ENCODE data around the gene INAFM2. TPM values are rescaled to one million over a fixed set of nuclear protein-coding genes. Genes with fewer than 3 reads are reported as not detected.

The INAFM2 gene
- total RNA-seq, 1 donor from 2014 or later = 11.5 TPM

DNA sequence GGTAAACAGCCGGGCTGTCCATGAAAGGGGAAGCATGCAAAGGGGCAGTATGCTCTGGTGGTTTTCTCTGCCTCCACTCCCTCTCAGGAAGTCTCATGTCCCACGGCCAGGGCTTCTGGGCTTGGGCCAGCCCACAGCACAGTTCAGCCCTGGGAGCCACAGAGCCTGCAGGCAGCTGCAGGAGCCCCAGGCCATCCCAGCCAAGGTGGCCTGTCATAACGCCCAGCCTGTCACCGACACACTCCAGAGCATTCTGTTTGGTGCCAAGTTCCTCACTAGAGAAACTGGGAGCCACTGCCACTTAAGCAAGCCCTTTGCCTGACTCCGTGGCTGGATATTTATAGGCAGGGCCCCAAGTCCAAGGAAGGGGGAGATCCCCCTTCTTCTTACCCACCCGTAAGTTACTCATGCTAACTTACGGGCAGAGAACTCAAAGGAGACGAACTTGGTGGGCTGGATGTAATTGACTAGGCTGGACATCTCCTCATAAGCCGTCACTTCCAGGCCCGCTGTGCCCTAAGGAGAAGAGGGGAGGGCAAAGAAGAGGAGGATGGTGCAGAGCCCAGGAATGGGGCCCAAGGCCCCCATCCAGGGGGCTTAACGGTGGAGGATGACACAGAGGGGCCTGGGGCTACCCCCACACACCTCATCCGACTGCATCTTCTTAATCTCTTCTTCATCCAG is 27.5 kb upstream of the INAFM2 start:
- Histone ChIP-seq H3K27me3 (ENCODE audit: control insufficient read depth in 3 of 3, insufficient read depth in 3 of 3, low read length in 3 of 3) (peaks cover 9 to 12% (median 11%) of the 10 kb centered on the region in 3 donors), H3K9me3 (ENCODE audit: control insufficient read depth in 3 of 3, low read length in 3 of 3) (peaks cover 0 to 5% (median 0%) of the 10 kb centered on the region in 3 donors), H3K9ac (ENCODE audit: low read depth in 1 of 3, low read length in 3 of 3) (peak overlapping the region in 1 of 3 donors; percentile 25), H3K4me1 (ENCODE audit: control insufficient read depth in 3 of 3, insufficient read depth in 3 of 3, low read length in 3 of 3) (peaks cover 6 to 10% (median 7%) of the 10 kb centered on the region in 3 donors), H3K36me3 (ENCODE audit: control insufficient read depth in 3 of 3, insufficient read depth in 3 of 3, low read length in 3 of 3) (peaks cover 0 to 4% (median 0%) of the 10 kb centered on the region in 3 donors), H3K27ac (ENCODE audit: low read depth, low read length) (no peak overlapping the region), H3K4me3 (ENCODE audit: low read length in 3 of 3) (no peak overlapping the region)

GRCh38 chr15:40296561-40297230 is 26.8 kb upstream of the INAFM2 start:
- peaks cover 0 to 5% (median 0%) of the 10 kb centered on the region in 3 donors for H3K9me3 ChIP-seq (ENCODE audit: control insufficient read depth in 3 of 3, low read length in 3 of 3)
- no peak overlapping the region for H3K4me3 ChIP-seq (ENCODE audit: low read length in 3 of 3)
- peaks cover 3 to 10% (median 5%) of the 10 kb centered on the region in 3 donors for H3K4me1 ChIP-seq (ENCODE audit: control insufficient read depth in 3 of 3, insufficient read depth in 3 of 3, low read length in 3 of 3)
- peaks cover 7 to 11% (median 11%) of the 10 kb centered on the region in 3 donors for H3K27me3 ChIP-seq (ENCODE audit: control insufficient read depth in 3 of 3, insufficient read depth in 3 of 3, low read length in 3 of 3)
- H3K27ac ChIP-seq (ENCODE audit: low read depth, low read length) = no peak overlapping the region
- peaks cover 0 to 4% (median 0%) of the 10 kb centered on the region in 3 donors for H3K36me3 ChIP-seq (ENCODE audit: control insufficient read depth in 3 of 3, insufficient read depth in 3 of 3, low read length in 3 of 3)
- no peak overlapping the region for H3K9ac ChIP-seq (ENCODE audit: low read depth in 1 of 3, low read length in 3 of 3)

DNA sequence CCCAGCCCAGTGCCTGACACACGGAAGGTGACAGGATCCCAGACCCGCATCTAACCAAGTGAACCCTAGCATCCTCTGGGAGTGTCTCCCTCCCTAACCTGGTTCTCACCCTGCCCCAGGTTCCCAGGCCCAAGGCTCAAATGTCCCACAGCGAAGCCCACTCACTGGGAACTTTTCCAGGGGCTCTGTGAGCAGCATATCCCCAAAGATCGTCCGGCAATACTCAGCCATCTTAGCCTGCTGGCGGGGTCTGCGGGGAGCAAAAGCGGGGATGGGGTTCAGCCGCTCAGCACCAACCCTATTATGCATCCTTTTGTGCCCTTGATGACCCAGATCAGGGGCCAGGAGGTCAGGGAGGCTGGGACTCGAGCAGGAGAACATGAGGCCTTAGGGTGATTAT is 26.1 kb upstream of the INAFM2 start:
- peaks cover under 1 to 7% (median 5%) of the 10 kb centered on the region in 3 donors for H3K27me3 ChIP-seq (ENCODE audit: control insufficient read depth in 3 of 3, insufficient read depth in 3 of 3, low read length in 3 of 3)
- no peak overlapping the region for H3K27ac ChIP-seq (ENCODE audit: low read depth, low read length)
- H3K9me3 ChIP-seq (ENCODE audit: control insufficient read depth in 3 of 3, low read length in 3 of 3) = peaks cover 0 to 5% (median 0%) of the 10 kb centered on the region in 3 donors
- H3K4me1 ChIP-seq (ENCODE audit: control insufficient read depth in 3 of 3, insufficient read depth in 3 of 3, low read length in 3 of 3) = peaks cover 3 to 10% (median 5%) of the 10 kb centered on the region in 3 donors
- H3K36me3 ChIP-seq (ENCODE audit: control insufficient read depth in 3 of 3, insufficient read depth in 3 of 3, low read length in 3 of 3) = peaks cover 0 to 4% (median 0%) of the 10 kb centered on the region in 3 donors
- no peak overlapping the region for H3K4me3 ChIP-seq (ENCODE audit: low read length in 3 of 3)
- H3K9ac ChIP-seq (ENCODE audit: low read depth in 1 of 3, low read length in 3 of 3) = no peak overlapping the region

DNA sequence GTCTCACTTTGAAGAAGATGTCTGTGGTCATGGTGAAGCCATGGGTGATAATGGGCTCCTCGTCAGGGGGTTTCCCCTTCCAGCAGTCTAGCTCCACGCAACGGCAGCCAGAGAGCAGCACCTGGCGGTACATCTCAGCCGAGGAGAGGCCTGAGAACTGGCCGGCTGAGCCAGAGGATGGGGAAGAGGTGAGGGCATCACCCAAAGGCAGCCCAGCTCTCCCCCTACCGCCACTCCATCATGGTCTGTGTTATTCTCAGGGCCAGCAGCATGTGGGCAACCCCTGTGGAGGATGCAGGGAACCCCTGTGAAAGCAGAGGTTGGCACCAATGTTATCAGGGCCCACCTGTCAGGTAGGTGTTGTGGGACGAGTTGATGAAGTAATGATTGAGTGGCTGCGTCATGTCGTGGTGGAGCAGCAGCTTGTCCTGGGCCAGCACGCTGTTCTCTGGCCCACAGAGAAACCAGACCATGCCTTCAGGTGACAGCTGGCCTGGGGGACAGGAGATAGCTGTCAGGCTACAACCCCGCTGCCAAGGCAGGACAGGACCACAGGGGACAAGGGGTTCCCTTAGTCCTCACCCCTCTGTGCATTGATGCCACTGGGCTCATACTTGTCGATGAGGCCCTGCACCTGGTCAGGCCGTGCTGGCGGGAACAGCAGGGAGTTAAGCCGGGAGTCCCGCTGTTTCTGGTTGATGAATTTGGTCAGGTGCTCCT is 25.1 kb upstream of the INAFM2 start:
- H3K9me3 ChIP-seq (ENCODE audit: control insufficient read depth in 3 of 3, low read length in 3 of 3) = peaks cover 0 to 5% (median 0%) of the 10 kb centered on the region in 3 donors
- H3K9ac ChIP-seq (ENCODE audit: low read depth in 1 of 3, low read length in 3 of 3) = no peak overlapping the region
- no peak overlapping the region for H3K4me3 ChIP-seq (ENCODE audit: low read length in 3 of 3)
- H3K4me1 ChIP-seq (ENCODE audit: control insufficient read depth in 3 of 3, insufficient read depth in 3 of 3, low read length in 3 of 3) = peaks cover 3 to 10% (median 5%) of the 10 kb centered on the region in 3 donors
- peaks cover 0 to 4% (median 0%) of the 10 kb centered on the region in 3 donors for H3K36me3 ChIP-seq (ENCODE audit: control insufficient read depth in 3 of 3, insufficient read depth in 3 of 3, low read length in 3 of 3)
- no peak overlapping the region for H3K27ac ChIP-seq (ENCODE audit: low read depth, low read length)
- H3K27me3 ChIP-seq (ENCODE audit: control insufficient read depth in 3 of 3, insufficient read depth in 3 of 3, low read length in 3 of 3) = peaks cover 0 to 7% (median 5%) of the 10 kb centered on the region in 3 donors

DNA sequence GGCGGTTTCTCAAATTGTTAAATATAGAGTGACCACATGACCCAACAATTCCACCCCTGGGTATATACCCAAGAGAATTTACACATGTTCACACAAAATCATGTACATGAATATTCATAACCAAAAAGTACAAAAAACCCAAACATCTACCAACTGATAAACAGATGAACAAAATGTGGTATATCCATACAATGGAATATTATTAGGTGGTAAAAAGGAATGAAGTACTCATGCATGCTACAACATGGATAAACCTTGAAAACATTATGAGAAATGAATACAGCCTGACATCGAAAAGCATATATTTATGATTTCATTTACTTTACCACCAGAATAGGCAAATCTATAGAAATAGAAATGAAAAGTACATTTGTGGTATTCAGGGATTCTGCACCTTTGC is 23.1 kb upstream of the INAFM2 start:
- Histone ChIP-seq H3K36me3 (ENCODE audit: control insufficient read depth in 3 of 3, insufficient read depth in 3 of 3, low read length in 3 of 3) (peaks cover 0 to 4% (median 0%) of the 10 kb centered on the region in 3 donors), H3K27me3 (ENCODE audit: control insufficient read depth in 3 of 3, insufficient read depth in 3 of 3, low read length in 3 of 3) (peaks cover 0 to 6% (median 5%) of the 10 kb centered on the region in 3 donors), H3K4me3 (ENCODE audit: low read length in 3 of 3) (no peak overlapping the region), H3K27ac (ENCODE audit: low read depth, low read length) (no peak overlapping the region), H3K4me1 (ENCODE audit: control insufficient read depth in 3 of 3, insufficient read depth in 3 of 3, low read length in 3 of 3) (peaks cover 3 to 8% (median 5%) of the 10 kb centered on the region in 3 donors), H3K9ac (ENCODE audit: low read depth in 1 of 3, low read length in 3 of 3) (no peak overlapping the region), H3K9me3 (ENCODE audit: control insufficient read depth in 3 of 3, low read length in 3 of 3) (peaks cover 0 to 5% (median 0%) of the 10 kb centered on the region in 3 donors)

DNA sequence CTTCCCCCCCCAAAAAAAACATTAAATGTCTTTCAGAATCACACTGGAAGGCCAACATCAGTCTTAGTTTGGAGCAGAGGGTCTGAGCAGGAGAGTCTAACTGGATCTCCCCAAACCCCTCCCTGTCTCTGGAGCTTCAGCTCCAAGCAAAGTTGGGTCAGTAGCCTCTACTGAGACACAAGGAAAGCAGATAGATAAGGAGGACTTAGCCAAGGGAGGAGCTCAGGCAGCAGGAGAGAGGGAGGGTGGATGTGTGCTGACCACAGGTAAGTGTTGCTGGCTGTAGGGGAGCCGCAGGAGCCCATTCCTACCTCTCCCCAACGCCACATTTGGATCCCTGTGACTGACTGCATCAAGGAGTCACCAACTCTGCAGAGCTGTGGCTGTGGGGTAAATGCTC is 22.7 kb upstream of the INAFM2 start:
- Histone ChIP-seq H3K36me3 (ENCODE audit: control insufficient read depth in 3 of 3, insufficient read depth in 3 of 3, low read length in 3 of 3) (peaks cover 0 to 4% (median 0%) of the 10 kb centered on the region in 3 donors), H3K9me3 (ENCODE audit: control insufficient read depth in 3 of 3, low read length in 3 of 3) (peaks cover 0 to 5% (median 0%) of the 10 kb centered on the region in 3 donors), H3K4me1 (ENCODE audit: control insufficient read depth in 3 of 3, insufficient read depth in 3 of 3, low read length in 3 of 3) (peaks cover 0 to 4% (median 1%) of the 10 kb centered on the region in 3 donors), H3K4me3 (ENCODE audit: low read length in 3 of 3) (no peak overlapping the region), H3K9ac (ENCODE audit: low read depth in 1 of 3, low read length in 3 of 3) (no peak overlapping the region), H3K27ac (ENCODE audit: low read depth, low read length) (no peak overlapping the region), H3K27me3 (ENCODE audit: control insufficient read depth in 3 of 3, insufficient read depth in 3 of 3, low read length in 3 of 3) (peaks cover 0 to 6% (median 1%) of the 10 kb centered on the region in 3 donors)

DNA sequence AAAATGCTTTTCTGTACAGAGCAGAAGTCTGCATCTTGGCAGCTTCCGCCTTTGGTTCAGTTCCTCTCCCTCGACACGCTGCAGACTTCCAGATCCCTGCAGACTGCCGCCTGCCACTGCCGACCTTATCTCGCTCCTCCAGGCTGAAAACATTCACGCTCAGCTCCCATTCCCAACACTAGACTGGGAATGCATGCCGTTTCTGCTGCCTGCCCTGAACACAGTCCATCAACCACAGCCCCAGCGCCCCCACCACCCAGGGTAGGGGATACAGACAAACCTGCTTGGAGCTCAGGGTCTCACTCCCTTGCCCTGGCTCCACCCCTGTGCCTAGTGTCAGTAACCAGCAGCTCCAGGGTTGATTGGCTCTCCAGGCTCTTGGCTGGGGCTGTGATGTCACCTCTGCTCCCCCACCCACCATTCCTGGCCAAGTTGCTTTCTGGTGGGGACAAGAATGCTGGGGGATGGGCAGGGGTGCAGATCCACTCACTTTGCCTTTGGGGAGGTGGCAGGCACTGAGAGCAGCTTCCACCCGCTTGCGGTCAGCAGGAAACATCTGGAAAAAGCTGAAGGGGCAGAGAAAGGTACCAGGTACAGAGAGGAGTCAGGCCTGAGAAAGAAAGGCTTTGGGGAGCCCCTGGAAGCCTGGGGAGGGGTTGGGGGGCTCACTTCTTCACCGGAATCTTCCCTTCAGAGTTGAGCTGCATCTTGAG is 21.9 kb upstream of the INAFM2 start:
- Histone ChIP-seq H3K27me3 (ENCODE audit: control insufficient read depth in 3 of 3, insufficient read depth in 3 of 3, low read length in 3 of 3) (peaks cover 0 to 6% (median 0%) of the 10 kb centered on the region in 3 donors), H3K4me3 (ENCODE audit: low read length in 3 of 3) (no peak overlapping the region), H3K27ac (ENCODE audit: low read depth, low read length) (no peak overlapping the region), H3K9me3 (ENCODE audit: control insufficient read depth in 3 of 3, low read length in 3 of 3) (peaks cover 0 to 5% (median 0%) of the 10 kb centered on the region in 3 donors), H3K36me3 (ENCODE audit: control insufficient read depth in 3 of 3, insufficient read depth in 3 of 3, low read length in 3 of 3) (peaks cover 0 to 4% (median 0%) of the 10 kb centered on the region in 3 donors), H3K9ac (ENCODE audit: low read depth in 1 of 3, low read length in 3 of 3) (no peak overlapping the region), H3K4me1 (ENCODE audit: control insufficient read depth in 3 of 3, insufficient read depth in 3 of 3, low read length in 3 of 3) (no peaks in the 10 kb centered on the region)

DNA sequence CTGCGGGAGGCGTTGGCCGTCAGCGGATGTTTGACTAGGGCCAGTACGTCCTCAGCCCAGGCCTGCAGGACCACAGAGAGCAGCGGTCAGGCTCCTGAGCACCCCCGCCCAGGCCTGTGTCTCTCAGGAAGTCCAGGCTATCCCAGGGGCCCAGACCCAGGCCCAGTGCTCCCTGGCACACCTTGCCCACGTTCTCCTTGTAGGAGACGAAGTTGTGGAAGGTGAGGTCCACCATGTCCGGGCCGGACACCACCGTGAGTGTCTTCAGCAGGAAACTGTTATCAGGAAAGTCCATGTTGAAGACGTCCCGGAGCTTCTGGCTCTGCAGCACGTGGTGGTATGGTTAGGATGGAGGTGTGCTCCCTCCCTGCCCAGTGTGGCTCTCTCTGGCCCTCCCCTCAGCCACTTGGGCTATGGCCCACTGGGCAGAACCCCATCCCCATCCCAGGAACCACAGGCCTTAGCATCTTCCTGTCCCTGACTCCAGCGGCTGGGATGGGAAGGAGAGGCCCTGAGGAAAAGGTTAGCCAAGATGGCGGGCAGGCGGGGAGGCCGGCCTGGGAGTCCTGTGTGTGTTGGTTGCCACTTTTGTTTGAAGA is 21.1 kb upstream of the INAFM2 start:
- no peak overlapping the region for H3K27ac ChIP-seq (ENCODE audit: low read depth, low read length)
- H3K9ac ChIP-seq (ENCODE audit: low read depth in 1 of 3, low read length in 3 of 3) = no peak overlapping the region
- peaks cover 0 to 4% (median 0%) of the 10 kb centered on the region in 3 donors for H3K36me3 ChIP-seq (ENCODE audit: control insufficient read depth in 3 of 3, insufficient read depth in 3 of 3, low read length in 3 of 3)
- H3K27me3 ChIP-seq (ENCODE audit: control insufficient read depth in 3 of 3, insufficient read depth in 3 of 3, low read length in 3 of 3) = peaks cover 0 to 6% (median 0%) of the 10 kb centered on the region in 3 donors
- peaks cover 0 to under 1% (median 0%) of the 10 kb centered on the region in 3 donors for H3K4me1 ChIP-seq (ENCODE audit: control insufficient read depth in 3 of 3, insufficient read depth in 3 of 3, low read length in 3 of 3)
- no peak overlapping the region for H3K4me3 ChIP-seq (ENCODE audit: low read length in 3 of 3)
- H3K9me3 ChIP-seq (ENCODE audit: control insufficient read depth in 3 of 3, low read length in 3 of 3) = peaks cover 0 to 5% (median 0%) of the 10 kb centered on the region in 3 donors

GRCh38 chr15:40302981-40303380 is 20.5 kb upstream of the INAFM2 start:
- H3K27ac ChIP-seq (ENCODE audit: low read depth, low read length) = no peak overlapping the region
- H3K36me3 ChIP-seq (ENCODE audit: control insufficient read depth in 3 of 3, insufficient read depth in 3 of 3, low read length in 3 of 3) = peaks cover 0 to 4% (median 0%) of the 10 kb centered on the region in 3 donors
- H3K9me3 ChIP-seq (ENCODE audit: control insufficient read depth in 3 of 3, low read length in 3 of 3) = peaks cover 0 to 5% (median 0%) of the 10 kb centered on the region in 3 donors
- H3K27me3 ChIP-seq (ENCODE audit: control insufficient read depth in 3 of 3, insufficient read depth in 3 of 3, low read length in 3 of 3) = peaks cover 0 to 6% (median 0%) of the 10 kb centered on the region in 3 donors
- H3K4me3 ChIP-seq (ENCODE audit: low read length in 3 of 3) = no peak overlapping the region
- no peak overlapping the region for H3K9ac ChIP-seq (ENCODE audit: low read depth in 1 of 3, low read length in 3 of 3)
- H3K4me1 ChIP-seq (ENCODE audit: control insufficient read depth in 3 of 3, insufficient read depth in 3 of 3, low read length in 3 of 3) = peaks cover 0 to 4% (median 0%) of the 10 kb centered on the region in 3 donors
